ENCODE data around the gene TNNI2.

DNA sequence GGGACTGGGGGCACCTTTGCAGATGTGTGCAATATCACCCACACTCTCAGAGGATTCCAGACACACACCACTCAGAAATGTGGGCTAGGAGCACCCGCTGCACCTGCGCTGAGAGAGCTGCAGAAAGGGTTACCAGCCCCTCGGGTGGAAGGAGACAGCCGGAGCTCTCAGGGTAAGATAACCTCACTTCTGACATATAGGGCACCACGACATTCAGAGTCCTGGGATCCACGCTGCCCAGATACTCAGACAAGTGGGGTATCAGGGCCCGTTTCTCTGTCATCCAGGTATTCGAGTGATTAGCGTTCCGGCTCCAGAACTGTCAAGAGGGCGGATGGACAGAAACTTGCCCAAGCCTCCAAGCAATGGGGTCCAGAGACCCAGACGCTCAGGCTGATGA, 10.2 kb upstream of the TNNI2 start:
- TF ChIP-seq NFIC (IDR thresholded peaks at IDR 0.05), result no peak
- TF ChIP-seq, protein P1, sequence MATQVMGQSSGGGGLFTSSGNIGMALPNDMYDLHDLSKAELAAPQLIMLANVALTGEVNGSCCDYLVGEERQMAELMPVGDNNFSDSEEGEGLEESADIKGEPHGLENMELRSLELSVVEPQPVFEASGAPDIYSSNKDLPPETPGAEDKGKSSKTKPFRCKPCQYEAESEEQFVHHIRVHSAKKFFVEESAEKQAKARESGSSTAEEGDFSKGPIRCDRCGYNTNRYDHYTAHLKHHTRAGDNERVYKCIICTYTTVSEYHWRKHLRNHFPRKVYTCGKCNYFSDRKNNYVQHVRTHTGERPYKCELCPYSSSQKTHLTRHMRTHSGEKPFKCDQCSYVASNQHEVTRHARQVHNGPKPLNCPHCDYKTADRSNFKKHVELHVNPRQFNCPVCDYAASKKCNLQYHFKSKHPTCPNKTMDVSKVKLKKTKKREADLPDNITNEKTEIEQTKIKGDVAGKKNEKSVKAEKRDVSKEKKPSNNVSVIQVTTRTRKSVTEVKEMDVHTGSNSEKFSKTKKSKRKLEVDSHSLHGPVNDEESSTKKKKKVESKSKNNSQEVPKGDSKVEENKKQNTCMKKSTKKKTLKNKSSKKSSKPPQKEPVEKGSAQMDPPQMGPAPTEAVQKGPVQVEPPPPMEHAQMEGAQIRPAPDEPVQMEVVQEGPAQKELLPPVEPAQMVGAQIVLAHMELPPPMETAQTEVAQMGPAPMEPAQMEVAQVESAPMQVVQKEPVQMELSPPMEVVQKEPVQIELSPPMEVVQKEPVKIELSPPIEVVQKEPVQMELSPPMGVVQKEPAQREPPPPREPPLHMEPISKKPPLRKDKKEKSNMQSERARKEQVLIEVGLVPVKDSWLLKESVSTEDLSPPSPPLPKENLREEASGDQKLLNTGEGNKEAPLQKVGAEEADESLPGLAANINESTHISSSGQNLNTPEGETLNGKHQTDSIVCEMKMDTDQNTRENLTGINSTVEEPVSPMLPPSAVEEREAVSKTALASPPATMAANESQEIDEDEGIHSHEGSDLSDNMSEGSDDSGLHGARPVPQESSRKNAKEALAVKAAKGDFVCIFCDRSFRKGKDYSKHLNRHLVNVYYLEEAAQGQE (IDR thresholded peaks at IDR 0.05; ENCODE audit: low read depth), result no peak
- TF ChIP-seq, protein P2, sequence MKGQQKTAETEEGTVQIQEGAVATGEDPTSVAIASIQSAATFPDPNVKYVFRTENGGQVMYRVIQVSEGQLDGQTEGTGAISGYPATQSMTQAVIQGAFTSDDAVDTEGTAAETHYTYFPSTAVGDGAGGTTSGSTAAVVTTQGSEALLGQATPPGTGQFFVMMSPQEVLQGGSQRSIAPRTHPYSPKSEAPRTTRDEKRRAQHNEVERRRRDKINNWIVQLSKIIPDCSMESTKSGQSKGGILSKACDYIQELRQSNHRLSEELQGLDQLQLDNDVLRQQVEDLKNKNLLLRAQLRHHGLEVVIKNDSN (IDR thresholded peaks at IDR 0.05), result no peak
- TF ChIP-seq CREB1 (IDR thresholded peaks at IDR 0.05; ENCODE audit: low read depth), result no peak
- no peak for TF ChIP-seq CEBPB (IDR thresholded peaks at IDR 0.05)
- no peak for TF ChIP-seq ZBTB7A (IDR thresholded peaks at IDR 0.05; ENCODE audit: low read depth)
- no peak for TF ChIP-seq YY1 (IDR thresholded peaks at IDR 0.05; ENCODE audit: low read depth)
- TF ChIP-seq, protein P3, sequence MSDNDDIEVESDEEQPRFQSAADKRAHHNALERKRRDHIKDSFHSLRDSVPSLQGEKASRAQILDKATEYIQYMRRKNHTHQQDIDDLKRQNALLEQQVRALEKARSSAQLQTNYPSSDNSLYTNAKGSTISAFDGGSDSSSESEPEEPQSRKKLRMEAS (IDR thresholded peaks at IDR 0.05), result no peak
- TF ChIP-seq TCF12 (IDR thresholded peaks at IDR 0.05; ENCODE audit: low read depth), result no peak
- TF ChIP-seq EP300 (IDR thresholded peaks at IDR 0.05; ENCODE audit: borderline replicate concordance), result no peak
- TF ChIP-seq TEAD4 (IDR thresholded peaks at IDR 0.05), result no peak
- TF ChIP-seq FOXM1 (IDR thresholded peaks at IDR 0.05; ENCODE audit: borderline replicate concordance, low read depth), result no peak
- TF ChIP-seq TAF1 (IDR thresholded peaks at IDR 0.05; ENCODE audit: low read depth), result no peak
